Mesenchymal stem cell (in vitro differentiated cells and primary cell): Measurements from ENCODE around the gene PSG1. TPM values are rescaled to one million over a fixed set of nuclear protein-coding genes. Genes with fewer than 3 reads are reported as not detected.
"Not testable (repeated sequence)": the region's sequence is repeated elsewhere in the genome, so short reads cannot be mapped to it uniquely, and the experiment has no call there.

Experiments used
- DNase-seq: peaks from one replicate; pipeline ENCODE4 v3.0.0-alpha.2; 2013
- H2AFZ ChIP-seq: one replicate; pipeline ENCODE4 v1.6.1; 2013; ENCODE audit warnings: low read depth, mild to moderate bottlenecking, control low read depth, inconsistent platforms, low read length, moderate library complexity
- H2AK5ac ChIP-seq: 2 replicates; pipeline ENCODE4 v1.6.1; 2013; ENCODE audit warnings: low read length, moderate library complexity, mild to moderate bottlenecking, inconsistent platforms; ENCODE audit not compliant: severe bottlenecking
- H2BK120ac ChIP-seq: one replicate; pipeline ENCODE4 v1.6.1; 2013; ENCODE audit warnings: low read depth, mild to moderate bottlenecking, inconsistent platforms, low read length, moderate library complexity
- H2BK12ac ChIP-seq, 2 experiments: one replicate each; pipeline ENCODE4 v1.6.1; 2013; ENCODE audit warnings: inconsistent platforms in 2 of 2, low read length in 2 of 2, mild to moderate bottlenecking in 2 of 2, moderate library complexity in 2 of 2, control low read depth in 1 of 2
- H2BK15ac ChIP-seq: one replicate; pipeline ENCODE4 v1.6.1; 2013; ENCODE audit warnings: mild to moderate bottlenecking, low read depth, inconsistent platforms; ENCODE audit not compliant: poor library complexity, severe bottlenecking
- H2BK5ac ChIP-seq: 2 replicates; pipeline ENCODE4 v1.6.1; 2013; ENCODE audit warnings: low read depth, mild to moderate bottlenecking, low read length, control low read depth, inconsistent platforms; ENCODE audit not compliant: poor library complexity, severe bottlenecking
- H3K14ac ChIP-seq, 2 experiments: one replicate each; pipeline ENCODE4 v1.6.1; 2013; ENCODE audit warnings: inconsistent platforms in 2 of 2, low read length in 2 of 2, control low read depth in 1 of 2, mild to moderate bottlenecking in 1 of 2, moderate library complexity in 1 of 2
- H3K18ac ChIP-seq, 2 experiments: one replicate each; pipeline ENCODE4 v1.6.1; 2013; ENCODE audit warnings: inconsistent platforms in 2 of 2, low read length in 2 of 2, control low read depth in 1 of 2, low read depth in 1 of 2, mild to moderate bottlenecking in 1 of 2
- H3K23ac ChIP-seq, 2 experiments: one replicate each; pipeline ENCODE4 v1.6.1; 2013; ENCODE audit warnings: inconsistent platforms in 2 of 2, low read length in 2 of 2, mild to moderate bottlenecking in 2 of 2, moderate library complexity in 2 of 2, control low read depth in 1 of 2
- H3K27ac ChIP-seq: 2 replicates; pipeline ENCODE4 v1.5.1; 2013; ENCODE audit warnings: mild to moderate bottlenecking, moderate library complexity, low read length, control low read depth, inconsistent platforms; ENCODE audit not compliant: poor library complexity, severe bottlenecking
- H3K27me3 ChIP-seq, 2 experiments: 2 replicates each; pipeline versions ENCODE4 v1.6.1 to v1.7.0; 2013; ENCODE audit warnings: low read length in 2 of 2, mild to moderate bottlenecking in 2 of 2, moderate library complexity in 2 of 2, control low read depth in 1 of 2, inconsistent platforms in 1 of 2; ENCODE audit not compliant: control insufficient read depth in 1 of 2, insufficient read depth in 1 of 2
- H3K36me3 ChIP-seq, 2 experiments: 2 replicates each; pipeline versions ENCODE4 v1.6.1 to v1.7.0; 2013; ENCODE audit warnings: low read length in 2 of 2, control low read depth in 1 of 2, inconsistent platforms in 1 of 2, low read depth in 1 of 2, mild to moderate bottlenecking in 1 of 2; ENCODE audit not compliant: insufficient read depth in 2 of 2, control insufficient read depth in 1 of 2
- H3K4ac ChIP-seq, 2 experiments: one replicate each; pipeline ENCODE4 v1.6.1; 2013; ENCODE audit warnings: inconsistent platforms in 2 of 2, low read length in 2 of 2, mild to moderate bottlenecking in 2 of 2, moderate library complexity in 2 of 2, control low read depth in 1 of 2, low read depth in 1 of 2
- H3K4me1 ChIP-seq: 2 replicates; pipeline ENCODE4 v1.6.1; 2013; ENCODE audit warnings: low read depth, low read length, control low read depth; ENCODE audit not compliant: control insufficient read depth, insufficient read depth
- H3K4me2 ChIP-seq: 2 replicates; pipeline ENCODE4 v1.6.1; 2013; ENCODE audit warnings: low read length, mild to moderate bottlenecking, inconsistent platforms; ENCODE audit not compliant: poor library complexity, severe bottlenecking
- H3K4me3 ChIP-seq, 2 experiments: 2 replicates each; pipeline versions ENCODE4 v1.5.1 to v1.7.0; 2013; ENCODE audit warnings: low read length in 2 of 2, mild to moderate bottlenecking in 2 of 2, control low read depth in 1 of 2, low read depth in 1 of 2; ENCODE audit not compliant: insufficient read depth in 1 of 2
- H3K79me1 ChIP-seq: replicated peaks from 2 replicates; pipeline ENCODE4 v1.6.1; 2013; ENCODE audit warnings: mild to moderate bottlenecking, control low read depth, low read length, inconsistent platforms; ENCODE audit not compliant: poor library complexity, severe bottlenecking
- H3K9ac ChIP-seq: 2 replicates; pipeline ENCODE4 v1.7.0; 2013; ENCODE audit warnings: mild to moderate bottlenecking, low read length, moderate library complexity
- H3K9me3 ChIP-seq: 2 replicates; pipeline ENCODE4 v1.7.0; 2013; ENCODE audit warnings: mild to moderate bottlenecking, low read length; ENCODE audit not compliant: control insufficient read depth
- H4K8ac ChIP-seq: one replicate; pipeline ENCODE4 v1.6.1; 2013; ENCODE audit warnings: inconsistent platforms, mild to moderate bottlenecking, low read length, moderate library complexity
- H4K91ac ChIP-seq: one replicate; pipeline ENCODE4 v1.6.1; 2013; ENCODE audit warnings: mild to moderate bottlenecking, low read length, inconsistent platforms
- WGBS: methylation state at CpG from one replicate; pipeline ENCODE4 v1.1.7; 2013; ENCODE audit warnings: mixed read lengths; 5-methylcytosine and 5-hydroxymethylcytosine counted together
- polyA plus RNA-seq, 2 experiments: library from polyadenylated mRNA; stranded (reverse); fragments of 200-250 nt; gene quantifications; one replicate each; pipeline ENCODE4 v1.2.3, GENCODE V29; 2013

Gene PSG1
- polyA plus RNA-seq (2013, experiment 1 of 2): 0.07 TPM
- 0.05 TPM for polyA plus RNA-seq (2013, experiment 2 of 2)

- Histone ChIP-seq H3K27ac (no peak within 1 kb of the TSS), H4K91ac (no peak within 1 kb of the TSS), H4K8ac (no peak within 1 kb of the TSS), H3K14ac (no peak within 1 kb of the TSS), H2AFZ (no peak within 1 kb of the TSS), H3K9ac (no peak within 1 kb of the TSS), H3K9me3 (no peaks in the 10 kb centered on the region), H3K79me1 (no peaks in the 10 kb centered on the region), H2BK120ac (no peak within 1 kb of the TSS), H3K4me1 (no peaks in the 10 kb centered on the region), H2AK5ac (no peak within 1 kb of the TSS), H3K4me2 (no peak within 1 kb of the TSS), H2BK5ac (no peak within 1 kb of the TSS), H3K27me3 (no peaks in the 10 kb centered on the region), H3K23ac (no peak within 1 kb of the TSS), H3K36me3 (no peaks in the 10 kb centered on the region), H3K4me3 (no peak within 1 kb of the TSS), H3K18ac (no peak within 1 kb of the TSS), H2BK12ac (no peak within 1 kb of the TSS), H3K4ac (no peak within 1 kb of the TSS), H2BK15ac (no peak within 1 kb of the TSS)
- WGBS: 53% methylated on average over 2 of the region's 2 CpGs
- DNase-seq: no peak
These were observed at the start of gene PSG1 for GRCh38 chr19:42879613-42880012. Gene PSG1, minus strand, starts transcription at chr19:42879713. Its CDS starts 132 bp downstream, at chr19:42879581.

GRCh38 chr19:42928896-42929295 is 49.4 kb upstream of the PSG1 start:
- Histone ChIP-seq H3K4me1 (no peaks in the 10 kb centered on the region), H3K4me3 (no peak overlapping the region), H3K4ac (no peak overlapping the region), H2BK120ac (no peak overlapping the region), H3K79me1 (no peaks in the 10 kb centered on the region), H3K27me3 (no peaks in the 10 kb centered on the region), H3K9me3 (no peaks in the 10 kb centered on the region), H3K9ac (no peak overlapping the region), H4K91ac (no peak overlapping the region), H2BK12ac (no peak overlapping the region), H4K8ac (no peak overlapping the region), H3K27ac (no peak overlapping the region), H2AFZ (no peak overlapping the region), H2AK5ac (no peak overlapping the region), H3K4me2 (no peak overlapping the region), H2BK15ac (no peak overlapping the region), H3K36me3 (no peaks in the 10 kb centered on the region), H3K23ac (no peak overlapping the region), H2BK5ac (no peak overlapping the region), H3K18ac (no peak overlapping the region), H3K14ac (no peak overlapping the region)
- DNase-seq: no peak
- 87% methylated on average over 3 of the region's 3 CpGs for WGBS

- Histone ChIP-seq H3K36me3 (no peaks in the 10 kb centered on the region), H2BK5ac (no peak overlapping the region), H3K14ac (no peak overlapping the region), H3K18ac (no peak overlapping the region), H2AFZ (no peak overlapping the region), H3K9me3 (no peaks in the 10 kb centered on the region), H3K4ac (no peak overlapping the region), H2BK15ac (no peak overlapping the region), H3K27ac (no peak overlapping the region), H3K4me1 (no peaks in the 10 kb centered on the region), H3K23ac (no peak overlapping the region), H3K4me2 (no peak overlapping the region), H3K27me3 (no peaks in the 10 kb centered on the region), H4K8ac (no peak overlapping the region), H2AK5ac (no peak overlapping the region), H2BK12ac (no peak overlapping the region), H2BK120ac (no peak overlapping the region), H3K9ac (no peak overlapping the region), H3K79me1 (no peaks in the 10 kb centered on the region), H3K4me3 (no peak overlapping the region), H4K91ac (no peak overlapping the region)
- DNase-seq: no peak
- WGBS: 14% methylated on average over 2 of the region's 2 CpGs
These were observed 47.3 kb upstream of the PSG1 start for GRCh38 chr19:42926781-42927180.

- H2AK5ac ChIP-seq, H3K9me3 ChIP-seq, H2BK12ac ChIP-seq, H3K27ac ChIP-seq, H3K4me3 ChIP-seq, H3K4me2 ChIP-seq, H3K18ac ChIP-seq, H2BK15ac ChIP-seq, H4K91ac ChIP-seq, H3K79me1 ChIP-seq, H3K14ac ChIP-seq, H2BK120ac ChIP-seq, H3K27me3 ChIP-seq, H2BK5ac ChIP-seq, H3K4me1 ChIP-seq, H3K36me3 ChIP-seq, H3K9ac ChIP-seq, H3K23ac ChIP-seq, H4K8ac ChIP-seq, DNase-seq, H3K4ac ChIP-seq, H2AFZ ChIP-seq: not testable (repeated sequence)
- WGBS: 68% methylated on average over 8 of the region's 9 CpGs
These were observed 43.6 kb upstream of the PSG1 start for GRCh38 chr19:42923106-42923505.
